Ascending aorta (tissue), 2 donors: ENCODE data around the gene SRGAP3. TPM values are rescaled to one million over a fixed set of nuclear protein-coding genes. Genes with fewer than 3 reads are reported as not detected.

Source experiments
- DNase-seq, 2 donors: peaks; one replicate each; pipeline ENCODE4 v3.0.0-alpha.2; 2019; ENCODE audit warnings: low spot score in 2 of 2
- H3K27ac ChIP-seq, 2 donors: fragments of 200-600 bp; sonication (generic); one replicate each; pipeline ENCODE4 v1.5.1; 2016 to 2017; ENCODE audit warnings: mild to moderate bottlenecking in 1 of 2
- H3K27me3 ChIP-seq: fragments of 200-600 bp; sonication (generic); one replicate; pipeline ENCODE4 v1.5.1; 2017
- H3K36me3 ChIP-seq, 2 donors: fragments of 200-600 bp; sonication (generic); one replicate each; pipeline ENCODE4 v1.5.1; 2016
- H3K4me1 ChIP-seq, 2 donors: fragments of 200-600 bp; sonication (generic); one replicate each; pipeline ENCODE4 v1.5.1; 2016 to 2017; ENCODE audit warnings: mild to moderate bottlenecking in 1 of 2
- H3K4me3 ChIP-seq, 2 donors: fragments of 200-600 bp; sonication (generic); one replicate each; pipeline ENCODE4 v1.5.1; 2016 to 2017; ENCODE audit warnings: mild to moderate bottlenecking in 1 of 2
- H3K9me3 ChIP-seq, 2 donors: fragments of 200-600 bp; sonication (generic); one replicate each; pipeline ENCODE4 v1.5.1; 2016
- intact Hi-C: fragments of 100-400 bp; cut with DNase I; formaldehyde crosslinking; loops from one replicate; pipeline ENCODE4 v1.15.1; 2023
- total RNA-seq: library from RNA; depleted of rRNA; stranded (reverse); fragments of >200 nt; gene quantifications from one replicate; pipeline ENCODE4 v1.1.0, GENCODE V29; 2016
- TF ChIP-seq, protein P1 (sequence below), 3 experiments: fragments of 200-600 bp in 2 of 3; fragments of 450-650 bp in 1 of 3; sonication (generic) in 2 of 3; IDR thresholded peaks; one replicate each; pipeline ENCODE4 v1.5.1; 2016 to 2019; ENCODE audit warnings: antibody characterized with exemption in 3 of 3, mild to moderate bottlenecking in 1 of 3, moderate library complexity in 1 of 3

SRGAP3 gene
- total RNA-seq, 1 donor from 2014 or later: 1.6 TPM

- intact Hi-C loops: no loop called here
- H3K27me3 ChIP-seq: no peaks in the 10 kb centered on the region
- H3K4me3 ChIP-seq: no peak overlapping the region
- no peak for DNase-seq
- TF ChIP-seq, protein P1, sequence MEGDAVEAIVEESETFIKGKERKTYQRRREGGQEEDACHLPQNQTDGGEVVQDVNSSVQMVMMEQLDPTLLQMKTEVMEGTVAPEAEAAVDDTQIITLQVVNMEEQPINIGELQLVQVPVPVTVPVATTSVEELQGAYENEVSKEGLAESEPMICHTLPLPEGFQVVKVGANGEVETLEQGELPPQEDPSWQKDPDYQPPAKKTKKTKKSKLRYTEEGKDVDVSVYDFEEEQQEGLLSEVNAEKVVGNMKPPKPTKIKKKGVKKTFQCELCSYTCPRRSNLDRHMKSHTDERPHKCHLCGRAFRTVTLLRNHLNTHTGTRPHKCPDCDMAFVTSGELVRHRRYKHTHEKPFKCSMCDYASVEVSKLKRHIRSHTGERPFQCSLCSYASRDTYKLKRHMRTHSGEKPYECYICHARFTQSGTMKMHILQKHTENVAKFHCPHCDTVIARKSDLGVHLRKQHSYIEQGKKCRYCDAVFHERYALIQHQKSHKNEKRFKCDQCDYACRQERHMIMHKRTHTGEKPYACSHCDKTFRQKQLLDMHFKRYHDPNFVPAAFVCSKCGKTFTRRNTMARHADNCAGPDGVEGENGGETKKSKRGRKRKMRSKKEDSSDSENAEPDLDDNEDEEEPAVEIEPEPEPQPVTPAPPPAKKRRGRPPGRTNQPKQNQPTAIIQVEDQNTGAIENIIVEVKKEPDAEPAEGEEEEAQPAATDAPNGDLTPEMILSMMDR (IDR thresholded peaks at IDR 0.05): no peak
- no peaks in the 10 kb centered on the region for H3K36me3 ChIP-seq
- no peak overlapping the region for H3K27ac ChIP-seq
- H3K4me1 ChIP-seq: no peaks in the 10 kb centered on the region
- no peaks in the 10 kb centered on the region for H3K9me3 ChIP-seq
These were observed 263.6 kb downstream of the SRGAP3 start for GRCh38 chr3:8985876-8986275.

DNA sequence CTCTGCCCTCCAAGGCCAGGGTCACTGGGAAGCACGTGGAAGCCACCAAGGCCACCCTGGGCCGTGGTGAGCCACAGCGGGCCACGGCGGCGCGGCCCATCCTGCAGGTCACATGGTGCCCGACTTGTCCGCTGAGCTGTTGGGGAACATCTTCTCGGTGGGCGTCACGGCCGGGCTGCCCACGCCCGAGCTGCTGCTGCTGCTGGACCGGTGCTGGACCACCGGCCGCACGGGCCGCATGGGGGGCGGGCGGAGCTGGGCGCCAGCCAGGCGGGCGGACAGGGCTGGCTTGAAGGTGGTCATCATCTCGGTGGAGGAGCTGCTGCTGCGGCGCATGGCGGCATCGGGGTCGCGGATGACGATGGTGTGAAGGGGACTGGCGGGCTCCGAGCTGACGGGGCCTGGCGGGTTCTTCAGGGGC is 264.0 kb downstream of the SRGAP3 start:
- H3K9me3 ChIP-seq: no peaks in the 10 kb centered on the region
- H3K27me3 ChIP-seq: no peaks in the 10 kb centered on the region
- no peak overlapping the region for H3K4me3 ChIP-seq
- no peaks in the 10 kb centered on the region for H3K4me1 ChIP-seq
- TF ChIP-seq, protein P1 (IDR thresholded peaks at IDR 0.05): no peak
- intact Hi-C loops: no loop called here
- H3K36me3 ChIP-seq: no peaks in the 10 kb centered on the region
- no peak overlapping the region for H3K27ac ChIP-seq
- DNase-seq: no peak

GRCh38 chr3:8984526-8984925 is 264.9 kb downstream of the SRGAP3 start:
- Histone ChIP-seq H3K9me3 (peaks cover 0 to under 1% of the 10 kb centered on the region in 2 donors), H3K4me3 (no peak overlapping the region), H3K36me3 (no peaks in the 10 kb centered on the region), H3K27me3 (no peaks in the 10 kb centered on the region), H3K27ac (no peak overlapping the region), H3K4me1 (no peaks in the 10 kb centered on the region)
- no peak for DNase-seq
- TF ChIP-seq, protein P1 (IDR thresholded peaks at IDR 0.05): no peak
- intact Hi-C loops: no loop called here

DNA sequence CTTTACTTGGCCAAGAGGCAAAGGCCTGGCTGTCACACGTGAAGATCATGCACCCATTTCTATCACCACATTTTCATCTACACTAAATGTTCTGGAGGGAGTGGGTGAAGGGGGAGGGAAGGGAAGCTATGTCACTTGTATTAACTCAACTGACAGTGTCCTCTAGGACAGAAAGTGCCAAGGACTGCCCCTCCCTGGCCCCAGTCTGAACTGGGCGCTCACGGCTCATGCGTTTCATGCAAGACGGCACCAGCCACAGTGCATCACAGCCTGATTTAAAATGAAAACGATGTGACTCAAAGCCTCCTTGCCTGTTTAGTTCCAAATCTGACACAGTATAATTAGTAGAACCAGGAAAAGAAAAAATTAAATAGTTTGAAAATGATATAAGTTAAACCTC is 265.4 kb downstream of the SRGAP3 start:
- H3K9me3 ChIP-seq: peaks cover 0 to 5% of the 10 kb centered on the region in 2 donors
- no peak overlapping the region for H3K27ac ChIP-seq
- TF ChIP-seq, protein P1 (IDR thresholded peaks at IDR 0.05): no peak
- H3K27me3 ChIP-seq: no peaks in the 10 kb centered on the region
- no peak overlapping the region for H3K4me3 ChIP-seq
- DNase-seq: no peak
- intact Hi-C loops: no loop called here
- no peaks in the 10 kb centered on the region for H3K36me3 ChIP-seq
- no peaks in the 10 kb centered on the region for H3K4me1 ChIP-seq

GRCh38 chr3:8983591-8983990 is 265.9 kb downstream of the SRGAP3 start:
- H3K27me3 ChIP-seq: no peaks in the 10 kb centered on the region
- no peak overlapping the region for H3K27ac ChIP-seq
- no peaks in the 10 kb centered on the region for H3K36me3 ChIP-seq
- no peaks in the 10 kb centered on the region for H3K4me1 ChIP-seq
- no peak for DNase-seq
- TF ChIP-seq, protein P1 (IDR thresholded peaks at IDR 0.05): no peak
- H3K9me3 ChIP-seq: peaks cover 0 to 7% of the 10 kb centered on the region in 2 donors
- H3K4me3 ChIP-seq: no peak overlapping the region
- intact Hi-C loops: no loop called here

DNA sequence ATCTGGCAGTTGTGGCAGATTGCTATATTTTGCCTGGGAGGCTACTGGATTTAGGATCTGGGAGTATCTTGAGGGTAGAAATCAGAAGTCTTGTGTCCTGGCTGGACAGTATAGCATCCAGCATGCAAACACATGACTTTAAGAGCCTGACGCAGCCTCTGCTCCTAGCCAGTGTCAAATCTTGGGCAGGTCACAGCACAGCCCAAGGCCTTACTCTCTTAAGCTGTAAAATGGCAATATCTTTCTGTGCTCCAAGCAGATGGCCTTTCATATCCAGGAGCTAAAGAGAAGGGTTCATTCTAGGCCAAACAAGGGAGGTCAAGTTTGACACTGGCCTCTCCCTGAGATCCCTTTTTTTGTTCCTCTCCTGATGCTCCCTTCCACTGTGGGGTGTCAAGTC is 266.4 kb downstream of the SRGAP3 start:
- DNase-seq: no peak
- Histone ChIP-seq H3K36me3 (no peaks in the 10 kb centered on the region), H3K9me3 (peaks cover 0 to 7% of the 10 kb centered on the region in 2 donors), H3K4me3 (no peak overlapping the region), H3K27ac (no peak overlapping the region), H3K4me1 (no peaks in the 10 kb centered on the region), H3K27me3 (no peaks in the 10 kb centered on the region)
- TF ChIP-seq, protein P1 (IDR thresholded peaks at IDR 0.05): no peak
- intact Hi-C loops: no loop called here
